ENCODE data around the gene RPS17.

DNA sequence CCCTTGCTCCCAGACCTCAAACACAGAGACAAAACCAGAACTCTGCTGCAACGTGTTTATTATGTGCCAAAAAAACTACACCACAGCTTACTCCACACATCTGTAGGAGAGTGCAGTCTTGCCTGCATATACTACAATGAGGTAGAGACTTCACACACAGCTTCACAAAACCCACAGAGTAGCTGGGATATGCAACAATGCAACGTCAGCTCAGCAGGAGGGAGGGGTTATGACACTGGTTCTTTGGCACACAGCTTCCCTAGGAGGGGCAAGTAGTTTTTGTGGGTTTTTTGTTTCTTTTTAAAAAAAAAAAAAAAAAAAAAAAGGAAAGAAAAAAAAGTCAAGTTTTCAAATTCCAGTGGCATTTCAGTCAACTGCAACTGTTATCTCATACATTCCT, 2.9 kb upstream of the RPS17 start:
- no peak for TF ChIP-seq CTCF (IDR thresholded peaks at IDR 0.05)
- no peak for TF ChIP-seq POLR2A (IDR thresholded peaks at IDR 0.05)

Measured in esophagus squamous epithelium (tissue), 4 donors.